Endothelial cell of umbilical vein (primary cell): ENCODE measurements around the gene NAT10. TPM values are rescaled to one million over a fixed set of nuclear protein-coding genes. Genes with fewer than 3 reads are reported as not detected.

Experiments used
- BruUV-seq: library from RNA; stranded (reverse); fragments of 400-500 nt; replicated peaks from 2 replicates; lab custom pipeline; 2021; lab: Mats Ljungman, UMichigan
- CTCF ChIA-PET: fragments of 300-600, 350-600 bp; sonication (Branson Sonifier 250); formaldehyde crosslinking; loops from one replicate; lab custom pipeline; 2021; ENCODE audit warnings: antibody characterized with exemption, inconsistent platforms; lab: Charles Lee
- POLR2A ChIA-PET: fragments of 300-600, 350-600 bp; sonication (Branson Sonifier 250); formaldehyde crosslinking; loops from one replicate; lab custom pipeline; 2021; ENCODE audit warnings: antibody characterized with exemption, inconsistent platforms; lab: Charles Lee
- DNase-seq: peaks from one replicate; pipeline ENCODE4 v3.0.0-alpha.2; 2011; ENCODE audit warnings: low read depth, low spot score
- FAIRE-seq: peaks from 2 replicates; lab custom pipeline; 2011; peaks lifted over from hg19 to GRCh38; lab: Jason Lieb, UNC
- H2AFZ ChIP-seq: 2 replicates; pipeline ENCODE4 v1.6.0; 2012; ENCODE audit warnings: low read depth, low read length, control low read depth, inconsistent platforms
- H3K27ac ChIP-seq: 2 replicates; pipeline ENCODE4 v1.5.1; 2011; ENCODE audit warnings: low read depth, mild to moderate bottlenecking, control low read depth, low read length, moderate library complexity; ENCODE audit not compliant: insufficient read depth
- H3K27me3 ChIP-seq, 2 experiments: 2 replicates each; pipeline versions ENCODE4 v1.6.0 to v1.6.1; 2011; ENCODE audit warnings: low read length in 2 of 2, mixed read lengths in 1 of 2; ENCODE audit not compliant: control insufficient read depth in 2 of 2, insufficient read depth in 2 of 2
- H3K36me3 ChIP-seq, 2 experiments: 2 replicates in 1 of 2; 3 replicates in 1 of 2; pipeline ENCODE4 v1.5.1; 2011; ENCODE audit warnings: low read length in 2 of 2, mild to moderate bottlenecking in 1 of 2, moderate library complexity in 1 of 2; ENCODE audit not compliant: control insufficient read depth in 2 of 2, insufficient read depth in 2 of 2; ENCODE audit errors: extremely low read depth in 1 of 2
- H3K4me1 ChIP-seq: 3 replicates; pipeline ENCODE4 v1.5.1; 2011; ENCODE audit warnings: mild to moderate bottlenecking, low read length; ENCODE audit not compliant: control insufficient read depth, insufficient read depth; ENCODE audit errors: extremely low read depth
- H3K4me2 ChIP-seq: 2 replicates; pipeline ENCODE4 v1.6.1; 2011; ENCODE audit warnings: low read length, control low read depth, mixed read lengths; ENCODE audit not compliant: insufficient read depth
- H3K4me3 ChIP-seq, 3 experiments: fragments of 200-600 bp in 1 of 3; sonication (generic), shearing (Covaris generic) in 1 of 3; replicated peaks in 1 of 3; 2 replicates each; pipeline ENCODE4 v1.5.1; 2011 to 2016; ENCODE audit warnings: control low read depth in 3 of 3, low read length in 3 of 3, mild to moderate bottlenecking in 2 of 3, inconsistent platforms in 1 of 3, low read depth in 1 of 3, moderate library complexity in 1 of 3; ENCODE audit not compliant: insufficient read depth in 1 of 3
- H3K79me2 ChIP-seq: 2 replicates; pipeline ENCODE4 v1.6.0; 2012; ENCODE audit warnings: low read length, inconsistent platforms; ENCODE audit not compliant: control insufficient read depth, insufficient read depth
- H3K9ac ChIP-seq: replicated peaks from 2 replicates; pipeline ENCODE3; 2011; ENCODE audit warnings: low read length, control low read depth; ENCODE audit not compliant: insufficient read depth; ENCODE audit errors: extremely low read depth
- H3K9me1 ChIP-seq: replicated peaks from 3 replicates; pipeline ENCODE4 v1.6.0; 2011; ENCODE audit warnings: mild to moderate bottlenecking, low read length; ENCODE audit not compliant: control insufficient read depth, insufficient read depth; ENCODE audit errors: extremely low read depth
- H3K9me3 ChIP-seq: replicated peaks from 2 replicates; pipeline ENCODE4 v1.5.1; 2012; ENCODE audit warnings: low read length, inconsistent platforms; ENCODE audit not compliant: control insufficient read depth, insufficient read depth
- H4K20me1 ChIP-seq: replicated peaks from 2 replicates; pipeline ENCODE3; 2011; ENCODE audit warnings: mild to moderate bottlenecking, low read length; ENCODE audit not compliant: control insufficient read depth, insufficient read depth; ENCODE audit errors: extremely low read depth
- CTCF ChIP-seq, 2 donors: IDR thresholded peaks; 1 replicate in 1 of 2; 2 replicates in 1 of 2; pipeline ENCODE4 v1.5.1; 2011; ENCODE audit warnings: low read length in 2 of 2, mild to moderate bottlenecking in 2 of 2, moderate library complexity in 2 of 2, control low read depth in 1 of 2, inconsistent platforms in 1 of 2, low read depth in 1 of 2; ENCODE audit not compliant: insufficient read depth in 1 of 2; ENCODE audit errors: extremely low read depth in 1 of 2
- EZH2 ChIP-seq: IDR thresholded peaks from 2 replicates; pipeline ENCODE4 v1.6.1; 2012; ENCODE audit warnings: borderline replicate concordance, low read depth, mild to moderate bottlenecking, moderate library complexity, low read length, inconsistent platforms; ENCODE audit not compliant: severe bottlenecking
- FOS ChIP-seq: IDR thresholded peaks from 2 replicates; pipeline ENCODE4 v1.6.1; 2011; ENCODE audit warnings: mild to moderate bottlenecking, low read length, moderate library complexity, borderline replicate concordance; ENCODE audit not compliant: insufficient read depth
- GATA2 ChIP-seq: IDR thresholded peaks from 2 replicates; pipeline ENCODE4 v1.7.0; 2011; ENCODE audit warnings: low read depth, mild to moderate bottlenecking, moderate library complexity, mixed read lengths, low read length; ENCODE audit not compliant: insufficient read length, insufficient read depth
- JUN ChIP-seq: IDR thresholded peaks from 2 replicates; pipeline ENCODE4 v1.6.1; 2011; ENCODE audit warnings: borderline replicate concordance, low read depth; ENCODE audit not compliant: insufficient read length, insufficient read depth
- MAX ChIP-seq: IDR thresholded peaks from 2 replicates; pipeline ENCODE4 v1.6.1; 2011; ENCODE audit not compliant: insufficient read depth, insufficient read length
- MYC ChIP-seq: IDR thresholded peaks from one replicate; pipeline ENCODE4 v1.6.1; 2011; ENCODE audit warnings: mild to moderate bottlenecking, low read depth, low read length
- POLR2A ChIP-seq: IDR thresholded peaks from 2 replicates; pipeline ENCODE4 v1.6.1; 2012; ENCODE audit warnings: low read depth, mild to moderate bottlenecking, control low read depth, low read length
- POLR2AphosphoS5 ChIP-seq: IDR thresholded peaks from 2 replicates; pipeline ENCODE4 v1.6.1; 2012; ENCODE audit warnings: low read depth, mild to moderate bottlenecking, control low read depth, low read length, moderate library complexity; ENCODE audit not compliant: insufficient read depth
- dilution Hi-C: fragments of 300-500 bp; cut with MboI; formaldehyde crosslinking; loops from one replicate; pipeline ENCODE4 v1.15.0; 2019; ENCODE audit warnings: low sequenced_read_pairs; ENCODE audit not compliant: extremely low pct_ligation_motif_present
- intact Hi-C: fragments of 100-400 bp; cut with micrococcal nuclease; formaldehyde crosslinking; loops from one replicate; pipeline ENCODE4 v1.10.0; 2022
- polyA plus RNA-seq, 4 experiments: library from polyadenylated mRNA; depleted of rRNA in 3 of 4; stranded (reverse) in 3 of 4; unstranded in 1 of 4; fragments of >200 nt; gene quantifications; 2 replicates each; pipeline versions ENCODE4 v1.2.1 to v1.2.3, GENCODE V29; 2011 to 2012; ENCODE audit warnings: missing spikeins in 1 of 4
- total RNA-seq: library from RNA; stranded (reverse); gene quantifications from 2 replicates; pipeline ENCODE4 v1.2.3, GENCODE V29; 2021

Gene NAT10
- total and polyA plus RNA-seq, 2 donors (not counting 3 experiments of a cell fraction or from before 2014, with no cell fraction given): 32.0 to 57.6 TPM

GRCh38 chr11:34140149-34140548, 34.7 kb downstream of the NAT10 start:
- FAIRE-seq: no peak
- intact Hi-C loops: no loop called here
- no peak overlapping the region for H3K9ac ChIP-seq
- TF ChIP-seq MAX (no peak), JUN (no peak), MYC (no peak), EZH2 (no peak), POLR2AphosphoS5 (no peak), CTCF (IDR thresholded peaks at IDR 0.05; ENCODE audit: extremely low read depth in 1 of 2, insufficient read depth in 1 of 2, low read depth in 1 of 2, low read length in 2 of 2) (no peak), FOS (no peak), POLR2A (no peak), GATA2 (no peak)
- no TSS peak for BruUV-seq
- H3K27ac ChIP-seq: no peak overlapping the region
- no peak overlapping the region for H3K4me2 ChIP-seq
- peaks cover 22 to 61% of the 10 kb centered on the region in 2 experiments for H3K36me3 ChIP-seq
- H2AFZ ChIP-seq: no peak overlapping the region
- H3K4me3 ChIP-seq: no peak overlapping the region
- H3K79me2 ChIP-seq: no peaks in the 10 kb centered on the region
- CTCF ChIA-PET: interaction anchor here (1.4 to 1.5 kb wide), 2 partner anchors 10 to 12 kb away, joined by 3 read pairs; no protein-coding TSS in a partner anchor
- dilution Hi-C loops: no loop called here
- no peak for DNase-seq
- POLR2A ChIA-PET: no interaction called here
- no peaks in the 10 kb centered on the region for H3K9me1 ChIP-seq
- no peaks in the 10 kb centered on the region for H4K20me1 ChIP-seq
- H3K9me3 ChIP-seq: no peaks in the 10 kb centered on the region
- H3K4me1 ChIP-seq: no peaks in the 10 kb centered on the region
- H3K27me3 ChIP-seq: no peaks in the 10 kb centered on the region
